ENCODE measurements around the gene TEN1.

DNA sequence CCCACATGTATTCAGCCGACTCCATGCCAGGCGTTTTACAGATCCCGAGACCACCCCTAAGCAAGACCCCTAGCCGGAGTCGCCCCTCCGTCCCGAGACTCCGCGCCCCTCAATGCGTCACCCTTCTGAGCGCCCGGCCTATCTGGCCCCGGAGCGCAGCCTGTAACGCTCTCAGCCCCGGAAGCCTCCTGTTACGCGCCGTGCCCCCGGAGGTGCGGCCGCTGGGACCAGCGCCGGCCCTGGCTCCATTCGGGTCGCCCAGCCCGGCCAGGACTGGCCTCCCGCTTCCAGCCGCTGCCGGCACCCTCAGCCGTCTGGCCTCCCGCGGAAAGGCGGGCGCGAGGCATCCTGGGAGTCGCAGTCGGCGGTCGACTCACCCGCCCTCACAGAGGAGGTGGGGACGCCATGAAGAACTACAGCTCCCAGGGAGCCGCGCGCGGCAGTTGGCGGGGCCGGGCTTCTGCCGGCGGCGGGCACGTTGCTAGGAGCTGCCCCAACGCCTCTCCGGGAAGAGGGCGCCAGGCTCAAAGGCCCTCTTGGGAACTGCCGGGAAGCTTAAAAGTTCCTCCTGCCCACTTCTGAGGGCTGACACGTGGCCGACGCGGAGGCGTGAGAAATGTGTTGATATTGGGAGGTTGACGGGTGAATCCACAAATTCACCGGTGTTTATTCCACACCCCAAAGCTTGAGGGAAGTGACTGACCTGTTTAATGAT lies 38.2 kb upstream of the TEN1 start, which contains the start of gene FBF1:
- no peak for TF ChIP-seq ZNF274 (IDR thresholded peaks at IDR 0.05; ENCODE audit: low read depth, low read length)
- TF ChIP-seq YY1 (IDR thresholded peaks at IDR 0.05; ENCODE audit: insufficient read depth, insufficient read length) = peak; percentile 20
